AG10803 (cell line): ENCODE measurements around the gene PARS2.

ENCODE experiments used
- DNase-seq: peaks from one replicate; pipeline ENCODE4 v3.0.0; 2010; ENCODE audit warnings: low read depth
- H3K4me3 ChIP-seq: 2 replicates; pipeline ENCODE4 v1.5.1; 2011; ENCODE audit warnings: mild to moderate bottlenecking, low read length, control low read depth
- CTCF ChIP-seq: conservative IDR thresholded peaks from 2 replicates; pipeline ENCODE4 v1.5.1; 2011; ENCODE audit warnings: mild to moderate bottlenecking, low read length, control low read depth, inconsistent platforms

The PARS2 gene

GRCh38 chr1:54791880-54792522 is 27.7 kb upstream of the PARS2 start:
- peak; percentile 46 for TF ChIP-seq CTCF
- no peak overlapping the region for H3K4me3 ChIP-seq
- no peak for DNase-seq

- no peak overlapping the region for H3K4me3 ChIP-seq
- TF ChIP-seq CTCF: no peak
- no peak for DNase-seq
Observed at GRCh38 chr1:54788459-54788858, 24.1 kb upstream of the PARS2 start.

- H3K4me3 ChIP-seq: no peak overlapping the region
- DNase-seq: no peak
- no peak for TF ChIP-seq CTCF
Observed at GRCh38 chr1:54787604-54788003, 23.3 kb upstream of the PARS2 start.

DNA sequence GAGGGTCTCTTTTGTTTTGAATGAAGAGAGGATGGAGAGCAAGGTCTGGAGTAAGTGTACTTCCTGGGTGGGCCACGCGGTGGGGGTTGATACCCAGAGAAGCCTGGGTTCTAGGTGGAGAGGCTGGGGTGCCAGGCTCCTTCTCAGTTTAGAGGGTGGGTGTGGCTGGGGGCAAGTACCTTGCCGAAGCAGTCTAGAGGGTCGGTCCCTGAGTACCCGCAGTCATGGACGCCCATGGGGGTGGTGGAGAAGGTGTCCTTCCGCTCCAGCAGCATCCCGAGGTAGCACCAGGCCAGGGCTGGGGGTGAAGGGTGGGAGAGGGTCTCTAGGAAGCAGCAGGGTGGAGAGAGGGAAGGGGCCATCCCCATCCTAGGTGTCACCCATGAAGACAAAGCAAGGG is 22.5 kb upstream of the PARS2 start:
- no peak overlapping the region for H3K4me3 ChIP-seq
- TF ChIP-seq CTCF: no peak
- no peak for DNase-seq

GRCh38 chr1:54784066-54784465 is 19.7 kb upstream of the PARS2 start:
- TF ChIP-seq CTCF: no peak
- no peak overlapping the region for H3K4me3 ChIP-seq
- no peak for DNase-seq

GRCh38 chr1:54782588-54782987 is 18.3 kb upstream of the PARS2 start:
- TF ChIP-seq CTCF: no peak
- H3K4me3 ChIP-seq: no peak overlapping the region
- DNase-seq: no peak

DNA sequence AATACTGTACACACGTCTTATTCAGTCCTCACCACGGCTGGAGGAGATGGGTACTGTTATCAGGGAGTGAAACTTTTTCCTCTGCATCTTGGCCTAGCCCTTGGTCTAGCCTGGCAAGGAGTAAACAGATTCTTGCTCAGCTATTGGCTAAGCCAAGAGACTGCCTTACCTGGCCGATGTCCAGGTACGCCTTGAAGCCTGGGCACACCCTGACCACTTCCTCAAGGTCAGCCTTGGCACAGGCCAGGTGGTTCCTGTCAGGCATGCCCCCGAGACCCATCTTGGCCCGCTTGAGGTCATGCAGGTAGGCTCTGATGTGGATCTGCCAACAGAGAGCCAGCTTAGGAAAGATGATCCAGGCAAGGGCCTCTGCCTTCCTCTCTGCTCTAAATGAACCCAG is 17.8 kb upstream of the PARS2 start:
- DNase-seq: no peak
- TF ChIP-seq CTCF: no peak
- H3K4me3 ChIP-seq: no peak overlapping the region
